Stimulated activated CD4-positive, alpha-beta T cell treated with anti-CD3 and anti-CD28 coated beads, Interleukin-4, amount 100 ng/mL, for 1 hour (primary cell): ENCODE data around the gene MKNK2.
A peak's percentile ranks its signal among the peaks of the same experiment; 100 is the strongest.

Source experiments
- DNase-seq: peaks from one replicate; pipeline ENCODE4 v3.0.0-alpha.2; 2020

Gene MKNK2

GRCh38 chr19:2021453-2022140 lies 29.4 kb downstream of the MKNK2 start:
- DNase-seq: no peak

GRCh38 chr19:2018752-2019151 lies 32.3 kb downstream of the MKNK2 start:
- DNase-seq: no peak

GRCh38 chr19:2016041-2016807 lies 34.8 kb downstream of the MKNK2 start:
- DNase-seq: peak; percentile 36

- DNase-seq: peak; percentile 67
Measured at GRCh38 chr19:2015608-2015950, 35.5 kb downstream of the MKNK2 start, which contains the start of gene BTBD2. BTBD2 (minus strand) TSS chr19:2015714; CDS start chr19:2015703, 11 bp downstream.

- DNase-seq: peak; percentile 27
Measured at GRCh38 chr19:2014731-2015607, 36.1 kb downstream of the MKNK2 start.

GRCh38 chr19:2014131-2014571 lies 36.9 kb downstream of the MKNK2 start:
- no peak for DNase-seq

GRCh38 chr19:2013683-2013961 lies 37.4 kb downstream of the MKNK2 start:
- no peak for DNase-seq

GRCh38 chr19:2012941-2013682 lies 37.9 kb downstream of the MKNK2 start:
- DNase-seq: no peak

GRCh38 chr19:2011169-2011568 lies 39.9 kb downstream of the MKNK2 start:
- DNase-seq: no peak

- DNase-seq: no peak
Measured at GRCh38 chr19:2010135-2010668, 40.8 kb downstream of the MKNK2 start.

- no peak for DNase-seq
Measured at GRCh38 chr19:2003874-2004273, 47.2 kb downstream of the MKNK2 start.

GRCh38 chr19:1999856-2000515 lies 51.1 kb downstream of the MKNK2 start:
- no peak for DNase-seq

- no peak for DNase-seq
Measured at GRCh38 chr19:1998712-1999708, 52.0 kb downstream of the MKNK2 start.

- DNase-seq: no peak
Measured at GRCh38 chr19:1997353-1998233, 53.5 kb downstream of the MKNK2 start.

- DNase-seq: peak; percentile 25
Measured at GRCh38 chr19:1992759-1993260, 58.2 kb downstream of the MKNK2 start.

GRCh38 chr19:1991018-1991913 lies 59.8 kb downstream of the MKNK2 start:
- no peak for DNase-seq

- DNase-seq: no peak
Measured at GRCh38 chr19:1990230-1991017, 60.6 kb downstream of the MKNK2 start.
